Glutamatergic neuron (in vitro differentiated cells): Measurements from ENCODE around the gene PLCG2. TPM values are rescaled to one million over a fixed set of nuclear protein-coding genes. Genes with fewer than 3 reads are reported as not detected.

Experiments
- DNase-seq: peaks from one replicate; pipeline ENCODE4 v3.0.0; 2022
- H3K27ac Mint-ChIP-seq: one replicate; pipeline ENCODE4 v1.8.0; 2020; ENCODE audit warnings: mild to moderate bottlenecking, mixed read lengths, inconsistent platforms; ENCODE audit not compliant: unreplicated experiment
- H3K27me3 Mint-ChIP-seq: one replicate; pipeline ENCODE4 v1.8.0; 2020; ENCODE audit warnings: mild to moderate bottlenecking, moderate library complexity, mixed read lengths, inconsistent platforms; ENCODE audit not compliant: unreplicated experiment
- H3K36me3 Mint-ChIP-seq: one replicate; pipeline ENCODE4 v1.8.0; 2020; ENCODE audit warnings: mild to moderate bottlenecking, mixed read lengths, inconsistent platforms; ENCODE audit not compliant: unreplicated experiment
- H3K4me1 Mint-ChIP-seq: one replicate; pipeline ENCODE4 v1.8.0; 2020; ENCODE audit warnings: mild to moderate bottlenecking, low read depth, mixed read lengths, inconsistent platforms; ENCODE audit not compliant: unreplicated experiment
- H3K4me3 Mint-ChIP-seq: one replicate; pipeline ENCODE4 v1.8.0; 2020; ENCODE audit warnings: mild to moderate bottlenecking, mixed read lengths, inconsistent platforms; ENCODE audit not compliant: unreplicated experiment
- H3K9me3 Mint-ChIP-seq: one replicate; pipeline ENCODE4 v1.8.0; 2020; ENCODE audit warnings: mild to moderate bottlenecking, moderate library complexity, mixed read lengths, inconsistent platforms; ENCODE audit not compliant: unreplicated experiment
- CTCF ChIP-seq: fragments of 200-600 bp; sonication (generic); IDR thresholded peaks from one replicate; pipeline ENCODE4 v1.5.0; 2021; ENCODE audit not compliant: partially characterized antibody, unreplicated experiment
- total RNA-seq: library from RNA; stranded (reverse); fragmentation: NEBNext Ultra II Directional; extraction: Animal tissue kit (Norgen Biotek cat#: 25700); gene quantifications from one replicate; pipeline ENCODE4 v1.2.1, GENCODE V29; 2021; ENCODE audit not compliant: unreplicated experiment

PLCG2 gene
- total RNA-seq, 1 donor from 2014 or later: 0.49 TPM

- no peak for DNase-seq
- peaks cover 2% of the 10 kb centered on the region for H3K27me3 Mint-ChIP-seq
- H3K4me1 Mint-ChIP-seq: no peaks in the 10 kb centered on the region
- TF ChIP-seq CTCF: no peak
- H3K27ac Mint-ChIP-seq: no peak overlapping the region
- no peaks in the 10 kb centered on the region for H3K36me3 Mint-ChIP-seq
- H3K9me3 Mint-ChIP-seq: no peaks in the 10 kb centered on the region
- H3K4me3 Mint-ChIP-seq: no peak overlapping the region
Measured at GRCh38 chr16:81848306-81848853, 69.3 kb downstream of the PLCG2 start.

- Mint-ChIP-seq H3K36me3 (no peaks in the 10 kb centered on the region), H3K4me1 (no peaks in the 10 kb centered on the region), H3K27ac (no peak overlapping the region), H3K4me3 (no peak overlapping the region), H3K9me3 (no peaks in the 10 kb centered on the region), H3K27me3 (peaks cover 2% of the 10 kb centered on the region)
- DNase-seq: no peak
- TF ChIP-seq CTCF: no peak
Measured at GRCh38 chr16:81850197-81850944, 71.3 kb downstream of the PLCG2 start.

GRCh38 chr16:81852347-81852746 is 73.3 kb downstream of the PLCG2 start:
- H3K27ac Mint-ChIP-seq: no peak overlapping the region
- H3K4me3 Mint-ChIP-seq: no peak overlapping the region
- no peaks in the 10 kb centered on the region for H3K36me3 Mint-ChIP-seq
- no peak for TF ChIP-seq CTCF
- H3K27me3 Mint-ChIP-seq: peaks cover 2% of the 10 kb centered on the region
- no peaks in the 10 kb centered on the region for H3K9me3 Mint-ChIP-seq
- H3K4me1 Mint-ChIP-seq: no peaks in the 10 kb centered on the region
- no peak for DNase-seq

GRCh38 chr16:81855552-81856153 is 76.6 kb downstream of the PLCG2 start:
- Mint-ChIP-seq H3K4me1 (no peaks in the 10 kb centered on the region), H3K27ac (no peak overlapping the region), H3K9me3 (no peaks in the 10 kb centered on the region), H3K4me3 (no peak overlapping the region), H3K36me3 (no peaks in the 10 kb centered on the region), H3K27me3 (no peaks in the 10 kb centered on the region)
- DNase-seq: no peak
- no peak for TF ChIP-seq CTCF
